Thoracic aorta (tissue), 2 donors: Measurements from ENCODE around the gene GRM8. TPM values are rescaled to one million over a fixed set of nuclear protein-coding genes. Genes with fewer than 3 reads are reported as not detected.

Source experiments
- ATAC-seq: fragments of 150-250 bp; one replicate; pipeline ENCODE4 v1.8.0; 2017; ENCODE audit warnings: low read depth; ENCODE audit not compliant: insufficient number of reproducible peaks, low FRiP score
- DNase-seq: peaks from one replicate; pipeline ENCODE4 v3.0.0-alpha.2; 2020; ENCODE audit warnings: low spot score
- H3K27ac ChIP-seq, 2 donors: fragments of 200-600 bp; sonication (generic); 1 replicate in 1 of 2; 2 replicates in 1 of 2; pipeline ENCODE4 v1.5.1; 2016; ENCODE audit warnings: mild to moderate bottlenecking in 2 of 2, moderate library complexity in 2 of 2
- H3K27me3 ChIP-seq: fragments of 200-600 bp; sonication (generic); replicated peaks from 2 replicates; pipeline ENCODE4 v1.6.0; 2016; ENCODE audit warnings: mild to moderate bottlenecking; ENCODE audit not compliant: insufficient read depth
- H3K36me3 ChIP-seq: fragments of 200-600 bp; sonication (generic); one replicate; pipeline ENCODE4 v1.5.1; 2016
- H3K4me1 ChIP-seq, 2 donors: fragments of 200-600 bp; sonication (generic); 1 replicate in 1 of 2; 2 replicates in 1 of 2; pipeline versions ENCODE4 v1.5.1 to v1.6.0; 2016; ENCODE audit warnings: low read depth in 2 of 2, mild to moderate bottlenecking in 1 of 2; ENCODE audit not compliant: control insufficient read depth in 1 of 2
- H3K4me3 ChIP-seq: fragments of 200-600 bp; sonication (generic); 2 replicates; pipeline ENCODE4 v1.5.1; 2016; ENCODE audit warnings: mild to moderate bottlenecking
- H3K9me3 ChIP-seq: fragments of 200-600 bp; sonication (generic); 2 replicates; pipeline ENCODE4 v1.5.1; 2016
- CTCF ChIP-seq: fragments of 200-600 bp; sonication (generic); IDR thresholded peaks from one replicate; pipeline ENCODE4 v1.5.1; 2019; ENCODE audit warnings: antibody characterized with exemption
- total RNA-seq, 2 donors: library from RNA; depleted of rRNA; stranded (reverse); fragments of >200 nt; gene quantifications; one replicate each; pipeline versions ENCODE4 v1.1.0 to v1.2.3, GENCODE V29; 2016

Gene GRM8
- total RNA-seq, 2 donors from 2014 or later: not detected

- no peak for ATAC-seq
- no peak for DNase-seq
- no peaks in the 10 kb centered on the region for H3K36me3 ChIP-seq
- no peaks in the 10 kb centered on the region for H3K9me3 ChIP-seq
- TF ChIP-seq CTCF: no peak
- H3K27me3 ChIP-seq: no peaks in the 10 kb centered on the region
- no peak overlapping the region for H3K27ac ChIP-seq
- H3K4me1 ChIP-seq: no peaks in the 10 kb centered on the region
- H3K4me3 ChIP-seq: no peak overlapping the region
Measured at GRCh38 chr7:127047521-127047920, 205.2 kb downstream of the GRM8 start.

DNA sequence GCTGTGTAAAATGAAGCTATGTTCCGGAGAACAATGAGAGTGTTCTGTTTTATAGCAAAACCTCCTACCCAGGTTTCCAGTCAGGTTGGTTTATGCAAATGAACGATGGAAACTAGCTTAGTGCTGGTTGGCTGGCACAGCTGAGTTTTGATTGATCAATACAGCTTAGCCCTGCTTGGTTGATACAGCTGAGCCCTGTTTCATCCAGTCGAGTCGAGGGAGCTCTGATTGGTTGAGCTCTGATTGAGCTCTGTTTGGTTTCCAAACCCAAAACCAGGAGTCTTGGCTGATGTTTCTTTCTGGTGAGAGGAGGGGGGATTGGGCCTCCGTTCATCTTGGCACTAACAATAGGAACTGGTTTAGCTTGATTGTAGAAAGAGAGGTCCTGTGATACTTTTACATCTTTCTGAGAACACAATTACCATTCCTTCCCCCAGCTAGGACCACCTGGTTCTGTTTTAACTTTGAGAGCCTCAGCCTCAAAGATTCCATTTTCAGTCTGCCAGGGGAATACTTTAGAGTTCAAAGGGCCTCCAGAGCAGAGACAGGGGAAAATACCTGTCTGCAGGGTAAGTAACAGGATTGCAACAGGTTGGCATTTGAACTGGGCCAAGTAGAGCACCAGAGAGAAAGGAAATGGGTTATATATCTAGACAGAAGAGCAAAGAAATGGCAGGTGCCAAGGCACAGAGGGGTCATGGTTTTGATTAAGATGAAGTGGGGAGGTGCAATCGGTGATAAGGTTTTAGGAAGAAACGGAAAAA, 210.9 kb downstream of the GRM8 start:
- H3K4me1 ChIP-seq: no peaks in the 10 kb centered on the region
- no peak overlapping the region for H3K27ac ChIP-seq
- no peaks in the 10 kb centered on the region for H3K9me3 ChIP-seq
- ATAC-seq: no peak
- no peaks in the 10 kb centered on the region for H3K27me3 ChIP-seq
- DNase-seq: no peak
- H3K36me3 ChIP-seq: no peaks in the 10 kb centered on the region
- H3K4me3 ChIP-seq: no peak overlapping the region
- TF ChIP-seq CTCF: no peak

DNA sequence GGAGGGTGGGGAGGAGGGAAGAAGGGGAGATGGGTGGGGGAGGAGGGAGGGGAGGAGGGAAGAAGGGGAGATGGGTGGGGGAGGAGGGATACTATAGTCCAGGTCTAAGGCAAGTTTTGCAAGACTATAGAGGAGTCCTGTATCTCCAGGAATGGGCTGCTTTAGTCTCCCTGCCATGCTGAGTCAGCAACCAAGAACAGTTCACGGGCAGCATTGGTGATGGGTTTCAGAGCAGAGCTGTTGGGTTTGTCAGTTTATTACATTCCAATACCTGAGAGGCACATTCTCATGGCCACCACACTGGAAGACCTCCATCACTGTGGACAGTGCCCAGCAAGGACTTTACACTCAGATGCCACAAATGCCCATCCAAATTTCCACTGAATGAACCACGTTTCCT, 212.7 kb downstream of the GRM8 start:
- no peak for ATAC-seq
- Histone ChIP-seq H3K4me3 (no peak overlapping the region), H3K36me3 (no peaks in the 10 kb centered on the region), H3K27ac (no peak overlapping the region), H3K27me3 (no peaks in the 10 kb centered on the region), H3K4me1 (no peaks in the 10 kb centered on the region), H3K9me3 (no peaks in the 10 kb centered on the region)
- DNase-seq: no peak
- TF ChIP-seq CTCF: no peak

- H3K27ac ChIP-seq: no peak overlapping the region
- no peak overlapping the region for H3K4me3 ChIP-seq
- no peaks in the 10 kb centered on the region for H3K27me3 ChIP-seq
- H3K36me3 ChIP-seq: no peaks in the 10 kb centered on the region
- TF ChIP-seq CTCF: no peak
- no peaks in the 10 kb centered on the region for H3K9me3 ChIP-seq
- DNase-seq: no peak
- no peak for ATAC-seq
- H3K4me1 ChIP-seq: no peaks in the 10 kb centered on the region
Measured at GRCh38 chr7:127039541-127039940, 213.2 kb downstream of the GRM8 start.

DNA sequence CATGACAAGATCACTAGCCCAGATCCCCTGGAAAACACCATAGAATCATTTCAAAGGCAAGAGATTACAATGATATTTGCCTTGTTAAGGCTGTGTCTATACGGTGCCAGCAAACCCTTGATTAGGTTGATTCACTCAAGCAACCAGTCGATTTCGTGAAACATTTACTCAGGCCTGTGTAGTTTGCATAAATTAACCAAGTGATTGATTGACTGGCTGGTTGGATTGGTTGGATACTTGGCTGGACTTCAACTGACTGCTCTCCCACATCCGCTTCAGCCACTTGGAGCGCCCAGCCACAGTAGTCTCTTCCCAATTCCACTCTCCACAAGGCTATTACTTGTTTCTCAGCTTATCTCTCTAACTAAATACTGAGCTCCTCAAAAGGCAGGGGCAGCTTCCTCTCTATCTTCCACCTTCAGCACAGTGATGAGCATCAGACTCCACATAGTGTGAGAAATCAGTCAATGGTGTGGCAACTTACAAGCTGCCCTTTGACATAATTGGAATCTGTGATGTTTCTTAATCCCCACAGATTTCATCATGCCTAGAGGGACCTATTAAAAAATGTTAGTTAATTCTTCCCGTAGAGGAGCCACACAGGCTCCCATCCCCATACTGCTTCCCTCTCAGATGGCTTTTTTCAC, 217.4 kb downstream of the GRM8 start:
- TF ChIP-seq CTCF: no peak

More for the DNA sequence above, 217.4 kb downstream of the GRM8 start:
- H3K4me3 ChIP-seq: no peak overlapping the region
- H3K27ac ChIP-seq: no peak overlapping the region
- H3K36me3 ChIP-seq: no peaks in the 10 kb centered on the region
- ATAC-seq: no peak
- H3K4me1 ChIP-seq: no peaks in the 10 kb centered on the region
- no peaks in the 10 kb centered on the region for H3K27me3 ChIP-seq
- no peaks in the 10 kb centered on the region for H3K9me3 ChIP-seq
- DNase-seq: no peak
